Measurements from ENCODE around the gene DCBLD1. TPM values are rescaled to one million over a fixed set of nuclear protein-coding genes. Genes with fewer than 3 reads are reported as not detected.

Gene DCBLD1
- total RNA-seq, 2 experiments from 2014 or later = 2.2 to 2.3 TPM

- H3K4me3 Mint-ChIP-seq = no peak overlapping the region
- DNase-seq (no peak), ATAC-seq (no peak)
- H3K9me3 Mint-ChIP-seq = no peaks in the 10 kb centered on the region
- POLR2A ChIA-PET = interaction anchor here (1.2 kb wide), 1 partner anchor 37 kb away, joined by 3 read pairs; no protein-coding TSS in a partner anchor
- H3K27ac Mint-ChIP-seq = no peak overlapping the region
- intact Hi-C loops (cut with micrococcal nuclease) = no loop called here
- CTCF ChIA-PET = interaction anchor here (1.2 kb wide), 1 partner anchor 31 kb away, joined by 3 read pairs; no protein-coding TSS in a partner anchor
- TF ChIP-seq CTCF (IDR thresholded peaks at IDR 0.05) = no peak
- H3K36me3 Mint-ChIP-seq (ENCODE audit: low read depth) = peaks cover 40% of the 10 kb centered on the region
- H3K27me3 Mint-ChIP-seq = no peaks in the 10 kb centered on the region
- H3K4me1 Mint-ChIP-seq (ENCODE audit: low read depth) = peaks cover 36% of the 10 kb centered on the region
Measured at GRCh38 chr6:117585647-117586046, 103.2 kb downstream of the DCBLD1 start.

- H3K4me3 Mint-ChIP-seq = no peak overlapping the region
- POLR2A ChIA-PET = interaction anchor here (2.3 kb wide), 1 partner anchor 12 kb away, joined by 10 read pairs; the partner anchor contains the start of gene GOPC
Measured at GRCh38 chr6:117590447-117590846, 108.0 kb downstream of the DCBLD1 start.

DNA sequence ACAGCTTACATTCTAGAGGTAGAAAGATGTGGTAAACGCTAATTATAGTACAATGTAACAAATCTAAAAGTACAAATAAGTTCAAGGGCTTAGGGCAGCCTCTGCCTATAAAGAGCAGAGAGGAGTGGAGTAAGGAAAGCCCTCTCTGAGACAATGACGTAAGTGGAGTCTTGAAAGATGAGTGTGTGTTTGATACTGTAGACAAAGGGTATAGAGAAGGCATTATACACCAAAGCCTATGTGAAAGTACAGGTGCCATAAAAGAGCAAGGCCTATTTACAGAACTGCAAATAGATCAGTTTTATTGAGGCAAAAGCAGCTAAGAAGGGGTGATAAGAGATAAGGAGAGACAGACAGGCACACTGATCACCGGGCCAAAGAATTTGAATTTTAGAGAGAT is 108.9 kb downstream of the DCBLD1 start:
- H3K4me1 Mint-ChIP-seq (ENCODE audit: low read depth) = peaks cover 19% of the 10 kb centered on the region
- no peak for TF ChIP-seq CTCF (IDR thresholded peaks at IDR 0.05)
- DNase-seq (no peak), ATAC-seq (no peak)
- ChIA-PET CTCF (interaction anchor here (1.2 kb wide), 1 partner anchor 126 kb away, joined by 3 read pairs; no protein-coding TSS in a partner anchor), POLR2A (no interaction called here)
- peaks cover 40% of the 10 kb centered on the region for H3K36me3 Mint-ChIP-seq (ENCODE audit: low read depth)
- H3K4me3 Mint-ChIP-seq = no peak overlapping the region
- intact Hi-C loops (cut with micrococcal nuclease) = no loop called here
- H3K27ac Mint-ChIP-seq = peak overlapping the region; percentile 3
- H3K9me3 Mint-ChIP-seq = peaks cover 7% of the 10 kb centered on the region
- no peaks in the 10 kb centered on the region for H3K27me3 Mint-ChIP-seq

More at GRCh38 chr6:117590447-117590846, 108.0 kb downstream of the DCBLD1 start:
- Mint-ChIP-seq H3K27me3 (no peaks in the 10 kb centered on the region), H3K27ac (no peak overlapping the region), H3K9me3 (peaks cover under 1% of the 10 kb centered on the region), H3K4me1 (ENCODE audit: low read depth) (peaks cover 22% of the 10 kb centered on the region), H3K36me3 (ENCODE audit: low read depth) (peaks cover 32% of the 10 kb centered on the region)
- CTCF ChIA-PET = interaction anchor here (1.2 kb wide), 1 partner anchor 125 kb away, joined by 3 read pairs; no protein-coding TSS in a partner anchor
- ATAC-seq (no peak), DNase-seq (no peak)
- intact Hi-C loops (cut with micrococcal nuclease) = no loop called here
- no peak for TF ChIP-seq CTCF (IDR thresholded peaks at IDR 0.05)

GRCh38 chr6:117592983-117593759 is 110.7 kb downstream of the DCBLD1 start:
- Mint-ChIP-seq H3K4me3 (no peak overlapping the region), H3K9me3 (peaks cover 7% of the 10 kb centered on the region), H3K27ac (no peak overlapping the region), H3K36me3 (ENCODE audit: low read depth) (peaks cover 46% of the 10 kb centered on the region), H3K4me1 (ENCODE audit: low read depth) (peaks cover 17% of the 10 kb centered on the region), H3K27me3 (no peaks in the 10 kb centered on the region)
- ChIA-PET CTCF (no interaction called here), POLR2A (interaction anchor here (0.6 kb wide), 1 partner anchor 1757 kb away, joined by 3 read pairs; no protein-coding TSS in a partner anchor)
- no peak for DNase-seq
- intact Hi-C loops (cut with micrococcal nuclease) = no loop called here
- TF ChIP-seq CTCF (IDR thresholded peaks at IDR 0.05) = no peak
- no peak for ATAC-seq
